K562 (cell line): ENCODE measurements around the gene HPD. TPM values are rescaled to one million over a fixed set of nuclear protein-coding genes. Genes with fewer than 3 reads are reported as not detected.

ENCODE experiments used
- DNMT1 ChIP-seq: fragments of 450-650 bp; IDR thresholded peaks from 2 replicates; pipeline ENCODE4 v1.6.1; 2016; ENCODE audit warnings: antibody characterized with exemption, mild to moderate bottlenecking
- FOSL1 ChIP-seq: fragments of 200-800 bp; sonication (Bioruptor generic); conservative IDR thresholded peaks from 2 replicates; pipeline ENCODE4 v1.6.1; 2016; ENCODE audit warnings: missing genetic modification characterization, missing compliant biosample characterization
- FOXA3 ChIP-seq, 2 experiments: fragments of 450-650 bp in 1 of 2; sonication (generic) in 1 of 2; formaldehyde crosslinking; IDR thresholded peaks in 1 of 2; conservative IDR thresholded peaks in 1 of 2; 2 replicates each; pipeline versions ENCODE4 v1.4.0 to v1.8.0; 2020 to 2022; ENCODE audit warnings: mild to moderate bottlenecking in 2 of 2, missing genetic modification reagents in 1 of 2
- GABPB1 ChIP-seq: sonication (generic); formaldehyde crosslinking; IDR thresholded peaks from 2 replicates; pipeline ENCODE4 v1.8.0; 2022; ENCODE audit warnings: mild to moderate bottlenecking, missing genetic modification reagents
- IRF1 ChIP-seq: sonication (generic); formaldehyde crosslinking; IDR thresholded peaks from 2 replicates; pipeline ENCODE4 v1.8.0; 2022; ENCODE audit warnings: missing genetic modification reagents, mild to moderate bottlenecking, borderline replicate concordance
- KDM2B ChIP-seq: fragments of 250-450 bp; sonication (Bioruptor Pico); IDR thresholded peaks from 2 replicates; pipeline ENCODE4 v1.8.0; 2021; ENCODE audit warnings: mild to moderate bottlenecking, moderate library complexity
- MED1 ChIP-seq: sonication (generic); formaldehyde crosslinking; IDR thresholded peaks from 2 replicates; pipeline ENCODE4 v1.8.1; 2023; ENCODE audit warnings: missing genetic modification reagents, borderline replicate concordance
- MLLT1 ChIP-seq, 2 experiments: fragments of 450-650 bp; IDR thresholded peaks; 2 replicates each; pipeline ENCODE4 v1.6.1; 2016
- MTF1 ChIP-seq: fragments of 250-450 bp; sonication (Bioruptor Pico); IDR thresholded peaks from 2 replicates; pipeline ENCODE4 v1.9.0; 2021; ENCODE audit warnings: moderate library complexity, mild to moderate bottlenecking, inconsistent platforms, borderline replicate concordance
- NEUROD1 ChIP-seq: fragments of 150-350 bp; IDR thresholded peaks from 2 replicates; pipeline ENCODE4 v1.6.1; 2014; ENCODE audit warnings: borderline replicate concordance, low read length, low read depth; ENCODE audit not compliant: partially characterized antibody
- PYGO2 ChIP-seq: fragments of 450-650 bp; IDR thresholded peaks from 2 replicates; pipeline ENCODE4 v1.6.1; 2016; ENCODE audit warnings: mild to moderate bottlenecking, missing genetic modification characterization, moderate library complexity, missing compliant biosample characterization
- TRIM28 ChIP-seq: fragments of 450-650 bp; IDR thresholded peaks from 2 replicates; pipeline ENCODE4 v1.6.1; 2017
- ZBTB1 ChIP-seq: sonication (generic); formaldehyde crosslinking; IDR thresholded peaks from 2 replicates; pipeline ENCODE4 v1.8.1; 2023; ENCODE audit warnings: missing genetic modification reagents, low read depth, mild to moderate bottlenecking, borderline replicate concordance
- ZBTB7A ChIP-seq: IDR thresholded peaks from 2 replicates; pipeline ENCODE4 v1.6.1; 2011; ENCODE audit warnings: low read depth, mild to moderate bottlenecking, low read length, moderate library complexity, borderline replicate concordance; ENCODE audit not compliant: control insufficient read depth
- ZFP1 ChIP-seq: fragments of 450-650 bp; formaldehyde crosslinking; IDR thresholded peaks from 2 replicates; pipeline ENCODE4 v1.4.0; 2020; ENCODE audit warnings: mild to moderate bottlenecking, mixed read lengths
- ZNF445 ChIP-seq: fragments of 250-450 bp; sonication (Bioruptor Pico); IDR thresholded peaks from 2 replicates; pipeline ENCODE4 v1.4.0; 2020; ENCODE audit warnings: low read depth, mild to moderate bottlenecking, moderate library complexity
- polyA plus RNA-seq, 8 experiments: library from polyadenylated mRNA; depleted of rRNA in 4 of 8; stranded (reverse) in 5 of 8; unstranded in 3 of 8; fragments of >200 nt; fragmentation: Nextera tagmentation in 2 of 8; fragmentation: Illumina TruSeq in 1 of 8; extraction: Ambion mirVana in 2 of 8; extraction: Trizol in 1 of 8; gene quantifications; 2 replicates each; pipeline versions ENCODE4 v1.2.1 to v1.2.3, GENCODE V29; 2011 to 2014; ENCODE audit warnings: inconsistent platforms in 1 of 8, missing spikeins in 1 of 8
- total RNA-seq, 7 experiments: library from RNA; depleted of rRNA in 6 of 7; stranded (reverse); fragments of >200 nt in 6 of 7; fragmentation: Illumina TruSeq in 2 of 7; extraction: Trizol in 2 of 7; gene quantifications; 2 replicates each; pipeline versions ENCODE4 v1.2.1 to v1.2.3, GENCODE V29; 2011 to 2021; ENCODE audit warnings: low replicate concordance in 1 of 7

HPD gene
- total and polyA plus RNA-seq, 9 of the 15 experiments (the other 6 are each of a cell fraction or from before 2014, with no cell fraction given) = 0.06 to 0.29 (median 0.07) TPM; not detected in 4

- TF ChIP-seq MLLT1 (IDR thresholded peaks at IDR 0.05) = no peak
- TF ChIP-seq MTF1 (CRISPR knock-in tag) = no peak
- TF ChIP-seq ZFP1 (CRISPR knock-in tag) = no peak
- TF ChIP-seq ZBTB1 (CRISPR knock-in tag) = no peak
- peak; percentile 62 for TF ChIP-seq NEUROD1
- TF ChIP-seq DNMT1 = no peak
- peak; percentile 45 for TF ChIP-seq FOSL1
- no peak for TF ChIP-seq TRIM28
- no peak for TF ChIP-seq IRF1 (CRISPR knock-in tag)
- TF ChIP-seq FOXA3 (CRISPR knock-in tag; conservative IDR thresholded peaks at IDR 0.05 in 1 of 2, IDR thresholded peaks at IDR 0.05 in 1 of 2) = no peak
- peak; percentile 60 for TF ChIP-seq GABPB1 (CRISPR knock-in tag)
- no peak for TF ChIP-seq MED1 (CRISPR knock-in tag)
- peak; percentile 95 for TF ChIP-seq ZBTB7A
- TF ChIP-seq ZNF445 (CRISPR knock-in tag) = no peak
- TF ChIP-seq PYGO2 (tag) = no peak
- TF ChIP-seq KDM2B = 0 out of 2 replicates have a peak, but pooled peaks have one; percentile 55
These were observed 47.0 kb downstream of the HPD start (continued) for GRCh38 chr12:121811434-121812319.
